ENCODE results near the gene CCHCR1. TPM values are rescaled to one million over a fixed set of nuclear protein-coding genes. Genes with fewer than 3 reads are reported as not detected.
"Not testable (repeated sequence)": the region's sequence is repeated elsewhere in the genome, so short reads cannot be mapped to it uniquely, and the experiment has no call there.

Gene CCHCR1
- polyA plus RNA-seq, 1 donor from 2014 or later: 19.7 TPM

DNA sequence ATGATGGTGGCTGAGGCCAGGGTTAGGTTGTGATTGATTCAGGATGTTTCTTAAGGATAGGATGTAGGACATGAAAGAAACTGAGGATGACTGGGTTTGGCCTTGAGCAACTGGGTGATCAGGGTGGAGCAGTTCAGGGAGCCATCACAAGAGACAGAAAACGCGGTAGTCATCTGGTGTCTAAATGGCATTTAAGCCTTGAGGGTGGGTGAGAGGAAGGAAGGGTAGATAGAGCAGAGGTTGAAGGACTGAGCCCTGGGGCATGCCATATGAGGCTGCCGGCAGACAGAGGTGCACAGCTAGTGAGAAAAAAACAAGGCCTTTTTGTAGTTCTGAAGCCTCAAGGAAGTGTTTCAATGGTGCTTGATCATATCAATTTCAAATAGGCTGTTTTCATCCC is 11.0 kb upstream of the CCHCR1 start:
- Histone ChIP-seq H3K9me3 (ENCODE audit: low read length) (no peaks in the 10 kb centered on the region), H3F3A (ENCODE audit: insufficient read depth, low read length, poor library complexity, severe bottlenecking) (no peaks in the 10 kb centered on the region), H3K4me2 (ENCODE audit: low read length) (no peak overlapping the region), H3K27ac (ENCODE audit: low read length) (no peak overlapping the region), H3K36me3 (ENCODE audit: insufficient read depth, low read length) (no peaks in the 10 kb centered on the region), H3K79me2 (replicated peaks; ENCODE audit: insufficient read depth, low read length) (no peaks in the 10 kb centered on the region), H4K20me1 (ENCODE audit: insufficient read depth) (no peaks in the 10 kb centered on the region), H3K9ac (ENCODE audit: low read length) (no peak overlapping the region), H3K9me2 (ENCODE audit: insufficient read depth, low read length) (no peaks in the 10 kb centered on the region), H2AFZ (ENCODE audit: low read depth, low read length) (no peak overlapping the region), H3K27me3 (ENCODE audit: insufficient read depth, low read depth, low read length) (no peaks in the 10 kb centered on the region), H3K4me3 (ENCODE audit: low read length) (no peak overlapping the region)
- TF ChIP-seq, protein P1, sequence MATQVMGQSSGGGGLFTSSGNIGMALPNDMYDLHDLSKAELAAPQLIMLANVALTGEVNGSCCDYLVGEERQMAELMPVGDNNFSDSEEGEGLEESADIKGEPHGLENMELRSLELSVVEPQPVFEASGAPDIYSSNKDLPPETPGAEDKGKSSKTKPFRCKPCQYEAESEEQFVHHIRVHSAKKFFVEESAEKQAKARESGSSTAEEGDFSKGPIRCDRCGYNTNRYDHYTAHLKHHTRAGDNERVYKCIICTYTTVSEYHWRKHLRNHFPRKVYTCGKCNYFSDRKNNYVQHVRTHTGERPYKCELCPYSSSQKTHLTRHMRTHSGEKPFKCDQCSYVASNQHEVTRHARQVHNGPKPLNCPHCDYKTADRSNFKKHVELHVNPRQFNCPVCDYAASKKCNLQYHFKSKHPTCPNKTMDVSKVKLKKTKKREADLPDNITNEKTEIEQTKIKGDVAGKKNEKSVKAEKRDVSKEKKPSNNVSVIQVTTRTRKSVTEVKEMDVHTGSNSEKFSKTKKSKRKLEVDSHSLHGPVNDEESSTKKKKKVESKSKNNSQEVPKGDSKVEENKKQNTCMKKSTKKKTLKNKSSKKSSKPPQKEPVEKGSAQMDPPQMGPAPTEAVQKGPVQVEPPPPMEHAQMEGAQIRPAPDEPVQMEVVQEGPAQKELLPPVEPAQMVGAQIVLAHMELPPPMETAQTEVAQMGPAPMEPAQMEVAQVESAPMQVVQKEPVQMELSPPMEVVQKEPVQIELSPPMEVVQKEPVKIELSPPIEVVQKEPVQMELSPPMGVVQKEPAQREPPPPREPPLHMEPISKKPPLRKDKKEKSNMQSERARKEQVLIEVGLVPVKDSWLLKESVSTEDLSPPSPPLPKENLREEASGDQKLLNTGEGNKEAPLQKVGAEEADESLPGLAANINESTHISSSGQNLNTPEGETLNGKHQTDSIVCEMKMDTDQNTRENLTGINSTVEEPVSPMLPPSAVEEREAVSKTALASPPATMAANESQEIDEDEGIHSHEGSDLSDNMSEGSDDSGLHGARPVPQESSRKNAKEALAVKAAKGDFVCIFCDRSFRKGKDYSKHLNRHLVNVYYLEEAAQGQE (IDR thresholded peaks at IDR 0.05; ENCODE audit: borderline replicate concordance): no peak
- TF ChIP-seq, protein P2, sequence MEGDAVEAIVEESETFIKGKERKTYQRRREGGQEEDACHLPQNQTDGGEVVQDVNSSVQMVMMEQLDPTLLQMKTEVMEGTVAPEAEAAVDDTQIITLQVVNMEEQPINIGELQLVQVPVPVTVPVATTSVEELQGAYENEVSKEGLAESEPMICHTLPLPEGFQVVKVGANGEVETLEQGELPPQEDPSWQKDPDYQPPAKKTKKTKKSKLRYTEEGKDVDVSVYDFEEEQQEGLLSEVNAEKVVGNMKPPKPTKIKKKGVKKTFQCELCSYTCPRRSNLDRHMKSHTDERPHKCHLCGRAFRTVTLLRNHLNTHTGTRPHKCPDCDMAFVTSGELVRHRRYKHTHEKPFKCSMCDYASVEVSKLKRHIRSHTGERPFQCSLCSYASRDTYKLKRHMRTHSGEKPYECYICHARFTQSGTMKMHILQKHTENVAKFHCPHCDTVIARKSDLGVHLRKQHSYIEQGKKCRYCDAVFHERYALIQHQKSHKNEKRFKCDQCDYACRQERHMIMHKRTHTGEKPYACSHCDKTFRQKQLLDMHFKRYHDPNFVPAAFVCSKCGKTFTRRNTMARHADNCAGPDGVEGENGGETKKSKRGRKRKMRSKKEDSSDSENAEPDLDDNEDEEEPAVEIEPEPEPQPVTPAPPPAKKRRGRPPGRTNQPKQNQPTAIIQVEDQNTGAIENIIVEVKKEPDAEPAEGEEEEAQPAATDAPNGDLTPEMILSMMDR (IDR thresholded peaks at IDR 0.05; ENCODE audit: poor library complexity, severe bottlenecking): no peak
- TF ChIP-seq MXI1 (conservative IDR thresholded peaks at IDR 0.05; ENCODE audit: poor library complexity, severe bottlenecking) (no peak), POLR2AphosphoS5 (IDR thresholded peaks at IDR 0.05) (no peak), SMC3 (conservative IDR thresholded peaks at IDR 0.05; ENCODE audit: poor library complexity) (no peak), TAF1 (IDR thresholded peaks at IDR 0.05; ENCODE audit: low read depth) (no peak)

DNA sequence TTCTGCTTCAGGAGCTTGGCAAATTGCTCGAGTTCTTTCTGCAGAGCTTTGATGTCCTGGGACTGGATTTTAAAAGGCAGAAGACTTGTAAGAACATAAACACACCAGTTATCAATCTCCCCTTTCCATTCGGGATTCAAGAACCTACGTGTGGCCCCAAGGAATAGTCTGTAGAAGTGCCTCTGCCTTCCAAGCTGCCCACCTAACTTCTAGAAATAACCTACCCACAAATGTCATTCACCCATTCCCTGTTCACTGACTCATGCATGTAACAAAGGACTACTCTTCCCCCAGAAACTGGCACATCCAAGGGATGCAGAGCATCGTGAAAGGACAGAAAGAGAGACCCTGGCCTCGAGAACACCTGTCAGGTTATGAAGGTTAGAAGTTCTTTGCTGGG is 8.4 kb upstream of the CCHCR1 start:
- no peaks in the 10 kb centered on the region for H3K27me3 ChIP-seq (ENCODE audit: insufficient read depth, low read depth, low read length)
- TF ChIP-seq EZH2 (IDR thresholded peaks at IDR 0.05; ENCODE audit: borderline replicate concordance, insufficient read depth, low read length, poor library complexity, severe bottlenecking): no peak
- TF ChIP-seq POLR2AphosphoS5 (IDR thresholded peaks at IDR 0.05): no peak
- TF ChIP-seq, protein P2 (IDR thresholded peaks at IDR 0.05; ENCODE audit: poor library complexity, severe bottlenecking): no peak
- no peak for TF ChIP-seq RAD21 (conservative IDR thresholded peaks at IDR 0.05)
- TF ChIP-seq, protein P1 (IDR thresholded peaks at IDR 0.05; ENCODE audit: borderline replicate concordance): no peak
- TF ChIP-seq EP300 (conservative IDR thresholded peaks at IDR 0.05; ENCODE audit: poor library complexity, severe bottlenecking): no peak
- TF ChIP-seq MXI1 (conservative IDR thresholded peaks at IDR 0.05; ENCODE audit: poor library complexity, severe bottlenecking): no peak
- TF ChIP-seq TAF1 (IDR thresholded peaks at IDR 0.05; ENCODE audit: low read depth): no peak
- TF ChIP-seq SMC3 (conservative IDR thresholded peaks at IDR 0.05; ENCODE audit: poor library complexity): no peak
- no peak overlapping the region for H3K9ac ChIP-seq (ENCODE audit: low read length)
- H3K79me2 ChIP-seq (replicated peaks; ENCODE audit: insufficient read depth, low read length): no peaks in the 10 kb centered on the region
- H4K20me1 ChIP-seq (ENCODE audit: insufficient read depth): no peaks in the 10 kb centered on the region
- no peaks in the 10 kb centered on the region for H3K9me3 ChIP-seq (ENCODE audit: low read length)
- H3K4me3 ChIP-seq (ENCODE audit: low read length): no peak overlapping the region
- no peaks in the 10 kb centered on the region for H3F3A ChIP-seq (ENCODE audit: insufficient read depth, low read length, poor library complexity, severe bottlenecking)
- H3K4me2 ChIP-seq (ENCODE audit: low read length): no peak overlapping the region
- H3K36me3 ChIP-seq (ENCODE audit: insufficient read depth, low read length): no peaks in the 10 kb centered on the region
- no peaks in the 10 kb centered on the region for H3K9me2 ChIP-seq (ENCODE audit: insufficient read depth, low read length)
- no peak overlapping the region for H3K27ac ChIP-seq (ENCODE audit: low read length)
- H2AFZ ChIP-seq (ENCODE audit: low read depth, low read length): no peak overlapping the region

DNA sequence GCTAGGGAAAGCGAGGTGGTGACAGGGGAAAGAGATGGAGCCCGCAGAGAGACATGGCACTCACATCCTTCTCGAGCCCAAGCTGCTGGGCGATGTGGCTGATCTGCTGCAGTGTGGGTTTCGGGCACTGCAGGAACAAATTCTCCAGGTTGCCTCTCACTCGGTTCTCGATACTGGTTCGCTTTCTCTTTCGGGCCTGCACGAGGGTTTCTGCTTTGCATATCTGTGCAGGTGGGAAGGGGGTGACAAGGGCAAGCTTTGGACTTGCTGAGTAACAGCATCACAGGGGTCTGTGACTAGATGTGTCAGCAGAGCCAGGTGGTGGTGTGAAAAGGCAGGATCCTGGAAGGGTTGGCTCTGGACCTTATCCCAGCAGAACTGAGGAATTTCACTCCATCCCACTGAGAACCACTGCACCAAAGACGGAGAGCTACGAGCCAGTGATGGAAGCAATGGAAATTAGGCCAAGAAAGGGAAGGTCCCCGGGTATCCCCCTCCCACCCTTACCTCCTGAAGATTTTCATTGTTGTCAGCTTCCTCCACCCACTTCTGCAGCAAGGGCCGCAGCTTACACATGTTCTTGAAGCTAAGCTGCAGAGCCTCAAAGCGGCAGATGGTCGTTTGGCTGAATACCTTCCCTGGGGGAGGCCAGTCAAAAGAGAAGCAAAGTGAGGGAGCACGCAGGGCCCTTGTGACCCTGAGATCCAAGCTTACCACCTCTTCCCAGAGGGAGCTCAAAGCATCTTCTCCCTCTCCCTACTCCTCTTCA is 7.6 kb upstream of the CCHCR1 start:
- not testable (repeated sequence) for H3K4me2 ChIP-seq (ENCODE audit: low read length); H2AFZ ChIP-seq (ENCODE audit: low read depth, low read length); H3K9me3 ChIP-seq (ENCODE audit: low read length); H3K27me3 ChIP-seq (ENCODE audit: insufficient read depth, low read depth, low read length); H3F3A ChIP-seq (ENCODE audit: insufficient read depth, low read length, poor library complexity, severe bottlenecking); H3K9me2 ChIP-seq (ENCODE audit: insufficient read depth, low read length); H3K4me3 ChIP-seq (ENCODE audit: low read length); H3K27ac ChIP-seq (ENCODE audit: low read length); H4K20me1 ChIP-seq (ENCODE audit: insufficient read depth); H3K9ac ChIP-seq (ENCODE audit: low read length); H3K36me3 ChIP-seq (ENCODE audit: insufficient read depth, low read length); H3K79me2 ChIP-seq (replicated peaks; ENCODE audit: insufficient read depth, low read length)
